Mucosa of rectum (tissue), 2 donors: ENCODE measurements around the gene ZRANB1.
A peak's percentile ranks its signal among the peaks of the same experiment; 100 is the strongest.

ENCODE experiments used
- H3K27ac ChIP-seq, 2 donors: one replicate each; pipeline ENCODE4 v1.7.0; 2013; ENCODE audit warnings: inconsistent platforms in 2 of 2, low read depth in 2 of 2, low read length in 2 of 2
- H3K27me3 ChIP-seq, 2 donors: one replicate each; pipeline ENCODE4 v1.7.0; 2013; ENCODE audit warnings: low read length in 2 of 2; ENCODE audit not compliant: control insufficient read depth in 2 of 2, insufficient read depth in 2 of 2
- H3K36me3 ChIP-seq, 2 donors: one replicate each; pipeline ENCODE4 v1.7.0; 2013; ENCODE audit warnings: low read length in 2 of 2; ENCODE audit not compliant: control insufficient read depth in 2 of 2, insufficient read depth in 2 of 2
- H3K4me1 ChIP-seq, 2 donors: one replicate each; pipeline ENCODE4 v1.7.0; 2013; ENCODE audit warnings: low read length in 2 of 2, mild to moderate bottlenecking in 1 of 2; ENCODE audit not compliant: control insufficient read depth in 2 of 2, insufficient read depth in 2 of 2
- H3K4me3 ChIP-seq, 2 donors: one replicate each; pipeline ENCODE4 v1.7.0; 2013; ENCODE audit warnings: low read length in 2 of 2
- H3K9ac ChIP-seq, 2 donors: one replicate each; pipeline ENCODE4 v1.7.0; 2013; ENCODE audit warnings: low read length in 2 of 2, low read depth in 1 of 2, mild to moderate bottlenecking in 1 of 2
- H3K9me3 ChIP-seq, 2 donors: one replicate each; pipeline ENCODE4 v1.7.0; 2013; ENCODE audit warnings: low read length in 2 of 2; ENCODE audit not compliant: control insufficient read depth in 2 of 2
- donor health status: healthy.
- donor health status: Normal muscosa, but diverticular disease.

The ZRANB1 gene

DNA sequence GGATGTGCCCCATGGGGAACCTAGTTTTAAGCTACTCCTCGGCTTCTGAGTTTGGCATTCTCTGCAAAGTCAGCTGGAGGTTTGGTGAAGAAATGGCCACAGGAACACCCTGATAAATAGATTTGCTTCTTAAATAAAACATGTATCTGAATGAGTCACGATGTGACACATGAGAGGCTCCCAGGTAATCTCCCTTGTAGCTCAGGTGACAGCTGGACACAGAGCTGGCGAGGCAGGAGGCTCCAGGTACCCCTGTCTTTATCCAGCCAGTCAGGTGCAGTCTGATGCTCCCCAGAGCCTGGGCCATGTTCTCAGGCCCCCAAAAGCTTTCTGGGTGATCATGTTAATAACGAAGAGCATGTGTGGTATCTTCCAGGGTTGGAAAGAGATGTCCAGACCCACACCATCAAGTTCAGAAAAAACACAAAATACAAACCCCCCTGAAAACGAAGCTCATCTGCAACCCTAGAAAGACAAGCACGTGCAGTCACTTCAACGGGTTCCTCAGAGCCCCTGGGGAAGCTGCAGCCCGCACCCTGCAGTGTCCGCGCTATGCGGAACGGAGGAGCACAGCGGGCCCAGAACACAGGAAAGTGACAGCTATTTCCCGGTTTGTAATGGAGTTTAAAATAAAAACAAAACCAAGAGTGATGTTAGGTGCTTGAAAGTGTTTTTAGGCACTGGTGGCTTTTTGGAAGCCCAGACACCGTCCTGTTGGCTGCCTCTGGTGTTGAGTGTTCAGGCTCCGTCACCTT is 69.4 kb downstream of the ZRANB1 start:
- H3K4me3 ChIP-seq, result no peak overlapping the region
- H3K9me3 ChIP-seq, result no peaks in the 10 kb centered on the region
- no peak overlapping the region for H3K9ac ChIP-seq
- H3K4me1 ChIP-seq, result peaks cover 28 to 40% of the 10 kb centered on the region in 2 donors
- peaks cover 5 to 15% of the 10 kb centered on the region in 2 donors for H3K36me3 ChIP-seq
- H3K27me3 ChIP-seq, result no peaks in the 10 kb centered on the region
- H3K27ac ChIP-seq, result no peak overlapping the region

DNA sequence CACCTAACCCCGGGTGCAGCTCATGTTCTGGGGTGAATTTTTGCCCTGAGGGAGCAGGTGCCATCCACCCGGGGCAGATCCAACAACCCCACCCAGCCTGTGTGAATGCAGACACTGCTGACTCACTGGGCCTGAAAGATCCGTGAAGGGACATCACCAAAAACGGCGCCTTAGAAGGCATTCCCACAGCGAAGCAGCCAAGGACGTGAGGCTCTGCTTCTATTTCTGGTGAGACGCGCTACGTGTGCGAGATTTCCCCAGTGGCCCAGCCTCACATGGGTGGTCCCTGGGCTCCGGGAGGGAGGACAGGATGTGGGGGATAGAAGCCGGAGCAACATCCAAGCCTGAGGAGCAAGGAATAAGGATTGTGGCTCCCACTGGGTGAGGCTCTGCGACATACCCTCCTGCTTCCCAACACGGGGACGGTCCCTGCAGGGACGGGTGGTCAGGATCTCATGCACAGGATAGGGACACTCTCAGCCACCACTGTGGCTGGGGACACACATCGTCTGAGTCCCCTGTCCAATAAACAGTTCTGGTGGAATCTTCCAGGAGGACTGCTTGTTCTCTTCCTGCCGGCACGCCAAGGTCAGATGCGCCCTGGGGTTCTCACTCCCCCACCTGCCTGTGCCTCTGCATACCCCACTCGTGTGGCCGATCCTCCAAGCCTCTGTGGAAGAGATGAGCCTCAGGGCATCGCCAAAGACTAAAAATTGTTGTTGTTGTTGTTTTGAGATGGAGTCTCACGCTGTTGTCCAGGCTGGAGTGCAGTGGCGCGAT is 70.2 kb downstream of the ZRANB1 start:
- H3K4me3 ChIP-seq, result no peak overlapping the region
- H3K36me3 ChIP-seq, result peaks cover 5 to 14% of the 10 kb centered on the region in 2 donors
- H3K9me3 ChIP-seq, result no peaks in the 10 kb centered on the region
- H3K9ac ChIP-seq, result no peak overlapping the region
- peaks cover 28 to 48% of the 10 kb centered on the region in 2 donors for H3K4me1 ChIP-seq
- no peak overlapping the region for H3K27ac ChIP-seq
- H3K27me3 ChIP-seq, result no peaks in the 10 kb centered on the region

DNA sequence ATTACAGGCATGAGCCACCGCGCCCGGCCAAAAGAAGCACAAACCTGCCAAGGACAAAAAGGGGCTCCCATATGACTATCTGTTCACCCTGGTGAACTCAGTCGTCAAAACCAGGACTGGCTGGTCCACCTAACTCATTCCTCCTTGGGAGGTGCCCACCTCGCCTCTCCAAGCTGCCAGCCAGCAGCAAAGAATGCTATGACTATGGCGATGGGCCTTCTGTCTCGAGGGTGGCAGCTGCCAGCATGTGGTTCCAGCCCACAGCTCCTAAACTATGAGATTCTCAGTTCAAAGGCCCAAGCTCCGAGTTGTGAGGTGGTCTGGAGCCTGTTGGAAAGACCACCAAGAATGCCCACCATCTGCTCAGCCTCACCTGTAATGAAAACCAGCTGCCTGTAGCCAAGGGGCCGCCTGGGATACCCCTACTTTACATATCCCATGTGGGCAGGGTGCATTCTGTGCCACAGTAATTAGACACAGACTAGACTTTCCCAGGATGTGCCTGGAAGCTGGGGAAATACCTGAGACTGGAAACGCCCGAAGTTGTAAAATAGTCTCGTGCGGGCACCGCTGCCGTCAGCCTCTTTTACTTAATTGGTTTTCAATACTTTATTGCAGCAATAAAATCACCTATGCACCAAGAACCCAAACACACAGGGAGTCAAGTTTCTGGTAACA is 71.1 kb downstream of the ZRANB1 start:
- no peak overlapping the region for H3K9ac ChIP-seq
- no peak overlapping the region for H3K4me3 ChIP-seq
- no peaks in the 10 kb centered on the region for H3K27me3 ChIP-seq
- peak overlapping the region; percentile 28 to 57 for H3K27ac ChIP-seq
- H3K9me3 ChIP-seq, result no peaks in the 10 kb centered on the region
- peaks cover 2 to 10% of the 10 kb centered on the region in 2 donors for H3K36me3 ChIP-seq
- peaks cover 28 to 45% of the 10 kb centered on the region in 2 donors for H3K4me1 ChIP-seq

DNA sequence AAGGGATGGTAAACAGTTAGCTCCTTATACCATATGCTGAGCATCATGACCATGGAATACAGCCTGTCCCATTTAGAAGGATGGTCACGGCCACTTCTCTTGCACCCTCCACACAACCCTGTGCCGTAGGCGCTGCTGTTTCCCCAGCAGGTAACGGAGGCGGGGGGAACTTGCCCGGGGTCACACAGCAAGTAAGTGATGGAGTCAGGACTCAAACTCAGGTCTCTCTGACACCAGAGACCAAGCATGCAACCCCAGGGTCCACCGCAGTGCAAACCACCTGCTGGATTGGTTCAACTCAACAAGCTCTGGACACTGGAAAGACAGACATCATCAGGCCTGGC is 71.6 kb downstream of the ZRANB1 start:
- no peak overlapping the region for H3K4me3 ChIP-seq
- H3K27me3 ChIP-seq, result no peaks in the 10 kb centered on the region
- no peak overlapping the region for H3K9ac ChIP-seq
- H3K36me3 ChIP-seq, result peaks cover 2 to 10% of the 10 kb centered on the region in 2 donors
- peaks cover 23 to 40% of the 10 kb centered on the region in 2 donors for H3K4me1 ChIP-seq
- H3K27ac ChIP-seq, result peak overlapping the region in 1 of 2 donors; percentile 35
- H3K9me3 ChIP-seq, result no peaks in the 10 kb centered on the region

DNA sequence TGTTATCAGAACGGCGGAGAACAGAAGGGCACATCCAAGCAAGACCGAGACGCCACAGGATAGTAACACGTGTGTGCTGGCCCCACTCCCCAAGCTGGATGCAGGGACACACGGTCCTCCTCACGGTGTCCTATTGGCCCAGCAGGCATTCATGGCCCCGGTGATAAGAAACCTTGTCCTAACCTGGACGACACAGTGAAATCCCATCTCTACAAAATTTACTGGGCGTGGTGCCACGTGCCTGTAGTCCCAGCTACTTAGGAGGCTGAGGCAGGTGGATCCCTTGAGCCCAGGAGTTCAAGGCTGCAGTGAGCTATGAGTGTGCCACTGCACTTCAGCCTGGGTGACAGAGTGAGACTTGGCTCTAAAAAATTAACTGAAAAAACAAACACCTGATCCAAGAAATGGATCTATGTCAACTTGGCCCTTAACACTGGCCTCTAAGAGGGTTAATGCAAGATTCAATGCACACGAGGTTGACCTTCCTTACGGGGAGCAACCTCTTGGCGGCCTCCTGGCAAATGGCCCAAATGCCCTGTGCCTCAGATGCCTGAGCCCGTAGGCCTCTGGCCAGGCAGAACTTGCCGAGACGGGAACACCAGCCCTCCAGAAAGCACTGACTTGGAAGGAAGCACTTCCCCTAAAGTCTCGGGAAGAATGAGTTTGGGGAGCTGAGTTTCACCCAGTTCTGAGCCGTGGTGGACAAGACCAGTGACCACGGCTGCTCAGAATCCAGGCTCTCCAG is 72.3 kb downstream of the ZRANB1 start:
- no peak overlapping the region for H3K9ac ChIP-seq
- H3K4me1 ChIP-seq, result peaks cover 22 to 35% of the 10 kb centered on the region in 2 donors
- no peak overlapping the region for H3K27ac ChIP-seq
- H3K9me3 ChIP-seq, result no peaks in the 10 kb centered on the region
- H3K4me3 ChIP-seq, result no peak overlapping the region
- peaks cover 2 to 10% of the 10 kb centered on the region in 2 donors for H3K36me3 ChIP-seq
- H3K27me3 ChIP-seq, result no peaks in the 10 kb centered on the region

DNA sequence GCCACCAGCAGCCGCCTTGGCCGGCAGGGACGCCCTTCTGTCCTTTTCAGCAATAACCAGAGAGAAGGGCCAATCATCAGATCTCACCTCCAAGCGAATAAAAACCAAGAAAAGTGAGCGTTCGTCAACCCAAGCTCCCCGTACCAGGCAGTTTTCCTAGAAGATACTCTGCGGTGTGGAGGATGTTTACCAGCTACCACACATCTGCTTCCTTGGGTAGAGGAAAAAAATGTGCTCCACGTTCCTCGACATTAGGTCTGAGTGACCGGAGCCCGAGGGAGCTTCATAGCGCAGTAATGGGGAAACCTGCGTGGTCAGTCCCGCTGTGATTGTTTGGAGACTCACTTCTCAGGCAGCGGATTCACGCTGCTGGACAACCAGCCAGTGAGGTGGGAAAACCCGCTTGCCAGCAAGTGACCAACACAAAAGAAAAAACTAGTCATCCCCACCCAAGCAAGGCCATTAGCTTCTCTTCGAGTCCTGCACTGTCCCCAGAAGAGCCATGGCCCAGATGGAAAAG is 73.0 kb downstream of the ZRANB1 start:
- Histone ChIP-seq H3K4me1 (peaks cover 16 to 29% of the 10 kb centered on the region in 2 donors), H3K27ac (no peak overlapping the region), H3K9me3 (no peaks in the 10 kb centered on the region)

DNA sequence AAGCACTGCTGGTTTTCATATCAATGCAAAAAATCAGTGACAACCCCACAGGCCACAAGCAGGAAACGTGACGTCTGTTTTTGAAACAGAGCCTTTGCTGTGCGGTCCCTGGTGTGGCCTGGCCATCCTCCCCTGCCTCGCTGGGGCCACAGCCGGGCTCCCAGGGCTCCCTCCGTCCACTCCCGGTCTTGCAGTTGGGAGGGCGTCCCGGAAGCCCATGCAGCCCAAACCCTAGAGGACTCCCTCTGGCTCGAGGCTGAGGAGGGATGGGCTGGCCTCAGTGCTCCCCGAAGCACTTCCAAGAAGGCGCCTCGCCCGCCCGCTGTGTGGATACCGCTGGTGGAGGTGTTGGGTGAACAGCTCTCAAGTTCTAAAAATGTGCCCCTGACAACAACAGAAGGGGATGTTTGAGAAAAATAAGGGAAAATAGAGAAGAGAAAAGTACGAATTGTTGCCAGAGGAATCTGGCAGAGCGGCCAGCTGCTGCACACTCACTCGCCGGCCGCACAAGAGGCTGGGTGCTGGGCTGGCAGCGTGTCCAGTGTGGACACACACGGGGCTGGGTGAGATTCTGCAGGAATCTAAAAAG is 73.5 kb downstream of the ZRANB1 start:
- Histone ChIP-seq H3K36me3 (peaks cover 2 to 10% of the 10 kb centered on the region in 2 donors), H3K4me1 (peaks cover 16 to 29% of the 10 kb centered on the region in 2 donors), H3K27me3 (no peaks in the 10 kb centered on the region), H3K4me3 (no peak overlapping the region), H3K27ac (no peak overlapping the region), H3K9ac (peak overlapping the region in 1 of 2 donors; percentile 27), H3K9me3 (no peaks in the 10 kb centered on the region)

More for the DNA sequence above, 73.0 kb downstream of the ZRANB1 start:
- H3K4me3 ChIP-seq, result no peak overlapping the region
- peaks cover 2 to 10% of the 10 kb centered on the region in 2 donors for H3K36me3 ChIP-seq
- no peaks in the 10 kb centered on the region for H3K27me3 ChIP-seq
- no peak overlapping the region for H3K9ac ChIP-seq

DNA sequence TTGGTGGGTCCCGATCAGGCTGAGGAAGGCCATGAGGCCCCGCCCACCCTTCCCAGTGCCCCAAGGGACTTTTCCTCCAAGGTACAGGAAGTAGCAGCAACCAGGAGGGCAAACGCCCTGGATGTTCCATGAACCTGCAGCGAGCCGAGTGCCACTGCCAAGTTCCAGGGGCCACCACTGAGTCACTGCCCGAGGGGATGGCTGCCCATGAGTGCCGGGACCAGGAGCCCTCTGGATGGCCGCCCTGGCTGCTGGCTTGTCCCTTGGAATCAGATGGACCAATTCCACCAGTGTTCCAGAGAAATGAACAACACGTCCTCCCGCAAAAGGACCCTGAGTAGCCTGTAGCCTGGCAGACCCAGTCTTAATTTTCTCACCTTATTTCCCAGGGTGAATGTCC is 74.2 kb downstream of the ZRANB1 start:
- H3K27me3 ChIP-seq, result no peaks in the 10 kb centered on the region
- H3K27ac ChIP-seq, result peak overlapping the region; percentile 51 to 66
- H3K4me1 ChIP-seq, result peaks cover 16 to 29% of the 10 kb centered on the region in 2 donors
- H3K9ac ChIP-seq, result no peak overlapping the region
- H3K36me3 ChIP-seq, result peaks cover 2 to 8% of the 10 kb centered on the region in 2 donors
- H3K4me3 ChIP-seq, result no peak overlapping the region
- no peaks in the 10 kb centered on the region for H3K9me3 ChIP-seq

DNA sequence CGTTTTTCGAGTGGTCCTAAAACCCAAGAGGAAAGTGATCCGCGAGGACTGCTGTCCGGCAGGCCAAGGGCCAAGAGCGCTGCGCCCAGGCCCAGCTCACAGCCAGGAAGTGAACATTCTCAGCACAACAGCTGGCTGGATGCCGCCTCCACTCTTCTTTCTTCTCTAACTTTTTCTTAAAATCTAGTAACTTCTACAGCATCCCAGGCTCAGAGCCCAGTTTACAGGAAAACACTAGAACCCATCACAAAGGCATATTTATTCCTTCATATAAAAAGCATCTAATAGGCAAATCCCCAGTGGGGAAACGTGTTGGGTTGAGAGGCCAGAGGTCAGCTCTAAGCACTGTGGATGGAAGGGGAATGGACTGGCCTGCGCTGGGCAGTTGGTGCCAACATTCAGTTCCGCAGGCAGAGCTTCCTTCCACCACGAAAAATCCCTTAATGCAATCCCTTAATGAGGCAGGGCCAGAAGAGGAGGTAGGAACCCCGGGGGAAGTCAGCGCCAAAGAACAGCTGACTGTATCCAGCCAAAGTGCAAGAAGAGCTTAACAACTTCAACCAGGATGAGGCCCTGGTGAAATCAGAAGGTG is 74.8 kb downstream of the ZRANB1 start:
- Histone ChIP-seq H3K27me3 (no peaks in the 10 kb centered on the region), H3K4me1 (peaks cover 16 to 29% of the 10 kb centered on the region in 2 donors), H3K27ac (peak overlapping the region; percentile 51 to 66), H3K4me3 (no peak overlapping the region), H3K9me3 (no peaks in the 10 kb centered on the region), H3K9ac (no peak overlapping the region), H3K36me3 (peaks cover 2 to 7% of the 10 kb centered on the region in 2 donors)
